DOHH2 (cell line): ENCODE results near the gene TBC1D14.

Experiments used
- H3F3A ChIP-seq: fragments of 200-600 bp; sonication (generic), shearing (Covaris generic); 2 replicates; pipeline ENCODE4 v1.6.0; 2016; ENCODE audit warnings: antibody characterized with exemption, mild to moderate bottlenecking; ENCODE audit not compliant: control insufficient read depth, insufficient read depth
- H3K27ac ChIP-seq: fragments of 200-600 bp; sonication (generic); 2 replicates; pipeline ENCODE4 v1.5.1; 2014; ENCODE audit warnings: low read depth, mild to moderate bottlenecking, low read length, moderate library complexity
- H3K27me3 ChIP-seq: fragments of 200-600 bp; sonication (generic); 2 replicates; pipeline ENCODE4 v1.6.1; 2014; ENCODE audit warnings: mild to moderate bottlenecking, low read length, mixed read lengths; ENCODE audit not compliant: control insufficient read depth
- H3K36me3 ChIP-seq: fragments of 200-600 bp; sonication (generic); 2 replicates; pipeline ENCODE4 v1.6.1; 2014; ENCODE audit warnings: mild to moderate bottlenecking, low read length, moderate library complexity, mixed read lengths; ENCODE audit not compliant: control insufficient read depth
- H3K4me1 ChIP-seq: fragments of 200-600 bp; sonication (generic); 2 replicates; pipeline ENCODE4 v1.6.1; 2014; ENCODE audit warnings: mild to moderate bottlenecking, low read length, mixed read lengths; ENCODE audit not compliant: control insufficient read depth
- H3K4me2 ChIP-seq: fragments of 200-600 bp; sonication (generic); 2 replicates; pipeline ENCODE4 v1.6.0; 2014; ENCODE audit warnings: mild to moderate bottlenecking, low read length, moderate library complexity
- H3K4me3 ChIP-seq: fragments of 200-600 bp; sonication (generic); 2 replicates; pipeline ENCODE4 v1.5.1; 2014; ENCODE audit warnings: mild to moderate bottlenecking, low read length, mixed read lengths
- H3K79me2 ChIP-seq: fragments of 200-600 bp; sonication (generic); 2 replicates; pipeline ENCODE4 v1.6.1; 2014; ENCODE audit warnings: mild to moderate bottlenecking, low read length, mixed read lengths; ENCODE audit not compliant: control insufficient read depth
- H3K9me2 ChIP-seq: fragments of 200-600 bp; sonication (generic); replicated peaks from 2 replicates; pipeline ENCODE4 v1.6.1; 2014; ENCODE audit warnings: mild to moderate bottlenecking, low read length, mixed read lengths; ENCODE audit not compliant: control insufficient read depth
- H3K9me3 ChIP-seq: fragments of 200-600 bp; sonication (generic); 2 replicates; pipeline ENCODE4 v1.6.1; 2014; ENCODE audit warnings: antibody characterized with exemption, low read length, mixed read lengths; ENCODE audit not compliant: control insufficient read depth, insufficient read depth
- H4K20me1 ChIP-seq: fragments of 200-600 bp; sonication (generic); 2 replicates; pipeline ENCODE4 v1.6.0; 2014; ENCODE audit warnings: low read depth, mild to moderate bottlenecking, antibody characterized with exemption, low read length, moderate library complexity; ENCODE audit not compliant: control insufficient read depth, insufficient read depth
- EZH2phosphoT487 ChIP-seq: fragments of 200-600 bp; sonication (generic); IDR thresholded peaks from 2 replicates; pipeline ENCODE4 v1.6.1; 2017; ENCODE audit warnings: borderline replicate concordance, mild to moderate bottlenecking, antibody characterized with exemption, low read length, moderate library complexity, mixed read lengths
- TF ChIP-seq, protein P1 (sequence below): fragments of 200-600 bp; sonication (generic); IDR thresholded peaks from one replicate; pipeline ENCODE4 v1.5.1; 2014; ENCODE audit warnings: antibody characterized with exemption, mild to moderate bottlenecking, low read depth, low read length; ENCODE audit not compliant: poor library complexity, severe bottlenecking

Gene TBC1D14

DNA sequence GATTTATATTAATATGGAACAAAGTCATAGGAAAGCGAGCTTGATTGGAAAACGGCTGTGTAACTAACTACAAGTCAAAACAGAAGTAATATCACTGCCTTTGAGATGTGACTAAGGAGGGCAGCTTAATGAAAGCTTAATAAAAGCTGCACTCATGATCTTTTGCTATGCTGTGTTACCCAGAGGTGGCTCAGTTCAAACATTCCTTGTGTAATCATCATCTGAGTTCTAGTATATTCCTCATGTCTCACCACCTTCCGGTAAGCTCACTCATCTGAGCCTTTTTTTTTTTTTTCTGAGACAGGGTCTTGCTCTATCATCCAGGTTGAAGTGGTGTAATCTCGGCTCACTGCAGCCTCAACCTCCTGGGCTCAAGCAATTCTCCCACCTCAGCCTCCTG is 153.2 kb downstream of the TBC1D14 start:
- Histone ChIP-seq H4K20me1 (peaks cover 28% of the 10 kb centered on the region), H3K27me3 (no peaks in the 10 kb centered on the region), H3K27ac (no peak overlapping the region), H3K9me3 (no peaks in the 10 kb centered on the region), H3F3A (peaks cover 13% of the 10 kb centered on the region), H3K4me3 (no peak overlapping the region), H3K4me2 (no peak overlapping the region), H3K79me2 (peaks cover 57% of the 10 kb centered on the region), H3K36me3 (peaks cover 89% of the 10 kb centered on the region), H3K4me1 (peaks cover 16% of the 10 kb centered on the region), H3K9me2 (no peaks in the 10 kb centered on the region)
- TF ChIP-seq, protein P1, sequence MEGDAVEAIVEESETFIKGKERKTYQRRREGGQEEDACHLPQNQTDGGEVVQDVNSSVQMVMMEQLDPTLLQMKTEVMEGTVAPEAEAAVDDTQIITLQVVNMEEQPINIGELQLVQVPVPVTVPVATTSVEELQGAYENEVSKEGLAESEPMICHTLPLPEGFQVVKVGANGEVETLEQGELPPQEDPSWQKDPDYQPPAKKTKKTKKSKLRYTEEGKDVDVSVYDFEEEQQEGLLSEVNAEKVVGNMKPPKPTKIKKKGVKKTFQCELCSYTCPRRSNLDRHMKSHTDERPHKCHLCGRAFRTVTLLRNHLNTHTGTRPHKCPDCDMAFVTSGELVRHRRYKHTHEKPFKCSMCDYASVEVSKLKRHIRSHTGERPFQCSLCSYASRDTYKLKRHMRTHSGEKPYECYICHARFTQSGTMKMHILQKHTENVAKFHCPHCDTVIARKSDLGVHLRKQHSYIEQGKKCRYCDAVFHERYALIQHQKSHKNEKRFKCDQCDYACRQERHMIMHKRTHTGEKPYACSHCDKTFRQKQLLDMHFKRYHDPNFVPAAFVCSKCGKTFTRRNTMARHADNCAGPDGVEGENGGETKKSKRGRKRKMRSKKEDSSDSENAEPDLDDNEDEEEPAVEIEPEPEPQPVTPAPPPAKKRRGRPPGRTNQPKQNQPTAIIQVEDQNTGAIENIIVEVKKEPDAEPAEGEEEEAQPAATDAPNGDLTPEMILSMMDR, result no peak
- no peak for TF ChIP-seq EZH2phosphoT487

DNA sequence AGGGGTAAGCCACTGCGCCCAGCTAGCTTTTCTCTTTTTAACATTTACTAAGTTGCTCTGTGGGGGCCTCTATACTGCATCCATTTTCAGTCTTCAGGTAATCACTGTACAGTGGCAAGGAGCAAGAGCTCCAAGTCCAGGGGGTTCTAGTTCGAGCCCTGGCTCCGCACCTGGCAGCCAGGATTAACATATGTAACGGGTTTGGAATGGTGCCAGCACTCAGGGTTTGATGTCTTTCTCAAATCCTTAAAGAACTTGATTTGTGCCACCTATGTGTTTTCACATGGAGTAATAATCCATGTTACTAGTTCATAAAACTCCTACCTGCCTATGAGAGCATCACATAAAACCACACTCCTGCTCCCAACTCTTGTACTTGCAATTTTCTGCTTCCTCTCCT is 153.7 kb downstream of the TBC1D14 start:
- Histone ChIP-seq H4K20me1 (peaks cover 28% of the 10 kb centered on the region), H3K27ac (no peak overlapping the region), H3F3A (peaks cover 13% of the 10 kb centered on the region), H3K36me3 (peaks cover 87% of the 10 kb centered on the region), H3K4me3 (no peak overlapping the region), H3K9me3 (no peaks in the 10 kb centered on the region), H3K27me3 (no peaks in the 10 kb centered on the region), H3K4me1 (peaks cover 16% of the 10 kb centered on the region), H3K4me2 (no peak overlapping the region), H3K79me2 (peaks cover 59% of the 10 kb centered on the region), H3K9me2 (no peaks in the 10 kb centered on the region)
- no peak for TF ChIP-seq EZH2phosphoT487
- TF ChIP-seq, protein P1, result no peak

DNA sequence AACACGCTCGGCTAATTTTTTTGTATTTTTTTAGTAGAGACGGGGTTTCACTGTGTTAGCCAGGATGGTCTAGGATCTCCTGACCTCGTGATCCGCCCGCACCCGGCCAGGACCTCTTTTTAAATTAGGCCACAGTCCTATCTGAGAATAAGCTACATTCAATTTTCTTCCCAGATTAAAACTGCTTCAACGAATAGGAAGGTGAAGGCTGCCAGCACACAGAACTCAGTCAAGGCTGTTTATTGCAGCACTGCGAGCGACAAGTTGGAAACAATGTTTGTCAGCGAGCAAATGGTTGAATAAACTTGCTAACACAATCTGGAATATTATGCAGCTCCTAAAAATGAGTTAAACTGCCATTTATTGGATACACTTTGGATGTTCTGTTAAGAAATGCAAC is 156.4 kb downstream of the TBC1D14 start:
- TF ChIP-seq, protein P1, result no peak
- TF ChIP-seq EZH2phosphoT487, result no peak
- Histone ChIP-seq H3F3A (no peaks in the 10 kb centered on the region), H3K4me2 (peak overlapping the region; percentile 81), H3K9me3 (no peaks in the 10 kb centered on the region), H3K4me1 (peaks cover 29% of the 10 kb centered on the region), H4K20me1 (peaks cover 28% of the 10 kb centered on the region), H3K27ac (no peak overlapping the region), H3K9me2 (no peaks in the 10 kb centered on the region), H3K4me3 (peak overlapping the region; percentile 84), H3K27me3 (no peaks in the 10 kb centered on the region), H3K36me3 (peaks cover 62% of the 10 kb centered on the region), H3K79me2 (peaks cover 65% of the 10 kb centered on the region)
